ENCODE results near the gene PRDX5.

Gene PRDX5

DNA sequence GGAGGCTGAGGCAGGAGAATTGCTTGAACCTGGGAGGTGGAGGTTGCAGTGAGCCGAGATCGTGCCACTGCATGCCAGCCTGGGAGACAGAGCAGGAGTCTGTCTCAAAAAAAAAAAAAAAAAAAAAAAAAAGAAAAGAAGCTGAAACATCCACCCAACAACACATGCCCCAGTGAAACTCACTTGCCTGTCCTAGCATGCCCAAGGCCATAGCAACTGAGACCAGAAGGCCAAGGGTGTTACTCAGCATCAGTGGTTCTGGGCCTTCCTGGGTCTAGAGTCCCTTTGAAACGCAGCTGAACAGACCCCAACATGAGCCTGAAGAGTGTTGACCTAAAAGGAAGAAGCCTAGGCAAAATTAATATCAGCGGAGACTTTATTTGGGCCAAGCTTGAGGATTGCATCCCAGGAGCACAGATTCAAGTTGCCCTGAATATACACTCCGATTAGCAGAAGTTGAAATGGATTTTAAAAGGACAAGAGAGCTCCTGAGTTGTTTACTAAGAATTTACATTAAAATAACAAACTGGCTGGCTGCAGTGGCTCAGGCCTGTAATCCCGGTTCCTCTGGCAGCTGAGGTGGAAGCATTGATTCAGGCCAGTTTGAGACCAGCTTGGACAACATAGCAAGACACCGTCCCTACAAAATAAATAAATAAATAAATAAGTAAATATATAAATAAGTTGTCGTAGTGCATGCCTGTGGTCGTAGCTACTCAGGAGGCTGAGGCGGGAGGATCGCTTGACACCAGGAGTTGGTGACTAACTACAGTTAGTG, 7.0 kb downstream of the PRDX5 start:
- DNase-seq (ENCODE audit: low read depth in 2 of 2): no peak

DNA sequence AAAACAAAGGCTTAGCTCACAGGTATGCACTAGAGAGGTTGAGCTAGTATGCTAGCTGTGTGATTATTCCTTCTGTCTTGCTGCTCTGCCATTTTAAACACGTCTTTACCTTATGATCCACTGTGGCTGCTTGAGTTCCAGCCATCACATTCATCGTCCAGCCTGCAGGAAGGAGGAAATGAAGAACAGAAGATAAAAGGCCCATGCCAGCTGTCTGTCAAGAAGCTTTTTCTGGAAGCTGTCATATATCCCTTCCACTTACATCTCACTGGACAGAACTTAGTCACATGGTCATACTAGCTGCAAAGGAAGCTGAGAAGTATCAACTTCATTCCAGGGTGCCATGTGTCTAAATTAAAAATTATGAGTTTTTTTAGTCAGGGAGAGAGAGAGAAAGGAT, 9.5 kb downstream of the PRDX5 start:
- DNase-seq (ENCODE audit: low read depth in 2 of 2): no peak

DNA sequence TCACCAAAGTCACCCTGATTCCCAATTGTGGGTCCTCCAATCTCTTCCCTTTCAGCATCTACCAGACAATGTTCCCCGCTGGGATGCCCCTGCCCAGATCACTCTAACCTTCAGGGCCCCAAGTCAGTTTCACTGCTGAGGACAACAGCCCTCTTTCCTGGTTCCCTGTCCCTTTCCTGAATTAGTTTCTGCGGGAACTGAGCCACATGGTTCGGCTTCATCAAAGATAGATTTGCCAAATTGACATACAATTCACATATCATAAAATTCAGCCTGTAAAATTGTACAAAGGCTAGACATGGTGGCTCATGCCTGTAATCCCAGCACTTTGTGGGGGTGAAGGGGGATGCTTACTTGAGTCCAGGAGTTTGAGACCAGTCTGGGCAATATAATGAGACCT, 10.1 kb downstream of the PRDX5 start:
- DNase-seq (ENCODE audit: low read depth in 2 of 2): no peak

DNA sequence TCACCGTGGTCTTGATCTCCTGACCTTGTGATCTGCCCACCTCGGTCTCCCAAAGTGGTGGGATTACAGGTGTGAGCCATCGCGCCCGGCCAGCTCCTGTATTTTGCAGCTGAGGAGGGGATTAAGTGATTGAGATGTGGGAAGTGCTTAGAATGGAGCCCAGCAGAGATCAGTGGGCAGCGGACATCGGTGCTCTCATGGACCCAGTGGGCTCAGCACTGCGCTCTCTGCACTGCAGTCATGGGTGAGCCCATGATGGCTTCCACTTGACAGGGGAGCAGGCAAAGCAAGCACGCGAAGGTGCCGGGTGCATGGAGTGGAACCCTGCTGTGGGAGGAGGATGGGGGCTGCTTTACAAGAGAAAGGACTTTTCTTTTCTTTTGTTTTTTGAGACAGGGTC, 13.0 kb downstream of the PRDX5 start:
- DNase-seq (ENCODE audit: low read depth in 2 of 2): no peak

DNA sequence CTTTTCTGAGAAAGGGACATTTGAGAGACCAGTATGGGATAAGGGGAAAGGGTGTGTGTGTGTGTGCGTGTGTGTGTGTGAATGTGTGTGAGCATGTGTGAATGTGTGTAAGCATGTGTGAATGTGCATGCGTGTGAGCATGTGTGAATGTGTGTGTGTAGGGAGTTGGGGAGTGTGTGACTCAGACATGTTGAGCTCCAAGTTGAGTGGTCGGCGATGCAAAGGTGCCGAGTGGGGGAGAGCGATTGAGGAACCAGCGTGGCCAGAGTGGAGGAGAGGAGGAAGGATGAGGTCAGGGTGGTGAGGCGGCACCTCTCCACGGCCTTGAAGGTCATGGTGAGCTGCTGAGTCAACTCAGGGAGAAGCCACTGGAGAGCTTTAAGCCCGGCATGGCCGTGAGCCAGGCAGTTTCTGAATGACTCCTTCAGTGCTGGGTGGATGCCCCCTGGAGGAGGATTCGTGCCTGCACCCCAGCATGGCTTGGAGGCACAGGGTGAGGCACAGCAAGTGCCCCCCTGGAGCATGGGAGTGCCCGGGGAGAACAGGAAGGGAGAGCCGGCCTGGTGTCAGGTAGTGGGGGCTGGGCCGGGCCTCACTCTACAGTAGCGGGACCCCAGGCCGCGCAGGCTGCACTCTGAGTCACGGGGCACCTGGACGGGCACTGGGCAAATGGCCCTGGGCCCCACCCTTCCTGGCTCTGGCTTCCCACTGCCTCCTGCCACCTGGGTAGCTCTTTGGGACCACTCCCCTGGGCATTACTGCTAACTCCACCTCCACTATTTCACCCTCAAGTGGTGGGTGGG, 13.8 kb downstream of the PRDX5 start:
- peak; percentile 44 to 69 for DNase-seq (ENCODE audit: low read depth in 2 of 2)

DNA sequence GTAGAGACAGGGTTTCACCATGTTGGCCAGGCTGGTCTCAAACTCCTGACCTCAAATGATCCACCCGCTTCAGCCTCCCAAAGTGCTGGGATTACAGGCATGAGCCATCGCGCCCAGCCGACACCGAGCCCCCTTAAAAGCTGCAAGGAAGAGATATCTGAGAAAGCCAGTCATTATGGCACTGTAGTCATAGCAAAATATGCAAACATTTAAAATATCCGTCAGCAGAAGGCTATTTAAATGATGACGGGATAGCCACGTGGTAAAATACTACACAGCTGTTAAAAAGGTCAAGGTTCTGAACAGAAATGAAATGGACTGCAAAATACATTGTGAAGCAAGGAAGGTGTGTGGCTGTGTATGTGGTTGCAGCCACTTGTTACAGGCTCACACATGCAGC, 15.6 kb downstream of the PRDX5 start:
- no peak for DNase-seq (ENCODE audit: low read depth in 2 of 2)

DNA sequence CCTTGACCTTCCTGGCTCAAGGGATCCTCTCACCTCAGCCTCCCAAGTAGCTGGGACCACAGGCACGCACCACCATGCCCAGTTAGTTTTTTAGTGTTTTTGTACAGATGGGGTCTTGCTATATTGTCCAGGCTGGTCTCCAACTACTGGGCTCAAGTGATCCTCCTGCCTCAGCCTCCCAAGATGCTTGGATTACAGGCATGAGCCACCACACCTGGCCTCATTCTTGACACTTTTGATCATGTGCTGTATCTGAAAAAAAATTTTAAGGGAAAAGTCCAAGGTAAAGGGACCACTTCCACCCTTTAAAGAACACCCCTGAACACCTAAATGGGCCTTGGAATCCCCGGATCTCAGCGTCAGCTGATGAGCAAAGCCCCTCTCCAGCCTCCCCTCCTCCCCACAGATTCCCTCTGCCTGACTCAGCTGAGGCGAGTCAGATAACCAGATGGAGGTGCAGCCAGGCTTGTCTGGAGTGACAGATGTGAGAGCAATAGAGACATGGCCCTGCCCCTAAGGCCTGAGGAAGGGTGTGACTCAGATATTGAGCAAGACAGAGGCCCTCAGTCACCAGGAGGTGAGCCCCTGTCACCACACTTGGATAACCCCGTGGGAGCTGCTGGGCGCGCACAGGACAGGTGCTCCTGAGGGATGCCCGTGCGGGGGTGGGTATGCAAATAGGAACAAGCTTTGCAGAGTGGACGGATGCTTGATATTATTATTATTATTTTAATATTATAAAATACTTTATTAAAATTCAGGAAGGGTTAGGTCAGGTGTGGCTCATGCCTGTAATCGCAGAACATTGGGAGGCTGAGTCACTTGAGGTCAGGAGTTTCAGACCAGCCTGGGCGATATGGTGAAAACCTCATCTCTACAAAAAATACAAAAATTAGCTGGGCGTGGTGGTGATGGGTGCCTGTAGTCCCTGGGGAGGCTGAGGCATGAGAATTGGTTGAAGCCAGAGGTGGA, 17.1 kb downstream of the PRDX5 start:
- peak in 1 of 2 experiments; percentile 11 for DNase-seq (ENCODE audit: low read depth in 2 of 2)

DNA sequence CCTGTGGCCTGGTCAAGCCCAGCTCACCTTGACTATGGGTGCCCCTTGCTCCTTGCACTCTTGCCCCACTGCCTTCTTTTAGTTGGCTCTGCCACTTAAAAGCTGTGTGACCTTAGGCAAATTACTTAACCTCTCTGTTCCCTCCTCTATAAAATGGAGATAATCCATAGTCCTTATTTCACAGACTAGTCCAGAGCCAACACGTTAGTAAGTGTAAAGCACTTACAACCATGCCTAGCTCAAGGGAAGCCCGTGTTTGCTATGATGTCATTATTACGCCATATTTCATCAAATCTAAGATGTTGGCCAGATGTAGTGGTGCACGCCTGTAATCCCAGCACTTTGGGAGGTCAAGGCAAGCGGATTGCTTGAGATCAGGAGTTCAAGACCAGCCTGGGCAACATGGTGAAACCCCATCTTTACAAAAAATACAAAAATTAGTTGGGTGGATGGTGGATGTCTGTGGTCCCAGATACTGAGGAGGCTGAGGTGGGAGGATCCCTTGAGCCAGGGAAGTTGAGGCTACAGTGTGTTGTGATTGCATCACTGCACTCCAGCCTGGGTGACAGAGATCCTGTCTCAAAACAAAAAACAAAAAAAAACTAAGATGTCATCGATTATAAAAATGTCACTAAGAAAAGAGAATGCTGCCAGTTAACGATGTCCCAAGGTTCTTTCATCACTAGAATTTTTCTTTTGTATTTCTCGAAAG, 19.8 kb downstream of the PRDX5 start:
- DNase-seq (ENCODE audit: low read depth in 2 of 2): no peak

DNA sequence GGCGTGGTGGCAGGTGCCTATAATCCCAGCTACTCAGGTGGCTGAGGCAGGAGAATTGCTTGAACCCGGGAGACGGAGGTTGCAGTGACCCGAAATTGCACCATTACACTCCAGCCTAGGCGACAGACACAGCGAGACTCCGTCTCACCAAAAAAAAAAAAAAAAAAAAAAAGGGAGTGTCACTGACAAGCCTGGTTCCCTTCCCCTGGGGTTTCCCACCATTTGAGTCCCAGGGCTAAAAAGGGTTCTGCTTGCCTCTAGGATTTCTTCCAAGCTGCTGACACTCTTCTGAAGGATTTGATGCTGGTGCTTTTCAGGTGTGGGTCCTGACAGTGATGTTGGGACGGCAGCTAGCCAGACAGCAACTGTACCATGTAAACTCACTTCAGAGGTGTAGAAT, 20.8 kb downstream of the PRDX5 start:
- DNase-seq (ENCODE audit: low read depth in 2 of 2): no peak

DNA sequence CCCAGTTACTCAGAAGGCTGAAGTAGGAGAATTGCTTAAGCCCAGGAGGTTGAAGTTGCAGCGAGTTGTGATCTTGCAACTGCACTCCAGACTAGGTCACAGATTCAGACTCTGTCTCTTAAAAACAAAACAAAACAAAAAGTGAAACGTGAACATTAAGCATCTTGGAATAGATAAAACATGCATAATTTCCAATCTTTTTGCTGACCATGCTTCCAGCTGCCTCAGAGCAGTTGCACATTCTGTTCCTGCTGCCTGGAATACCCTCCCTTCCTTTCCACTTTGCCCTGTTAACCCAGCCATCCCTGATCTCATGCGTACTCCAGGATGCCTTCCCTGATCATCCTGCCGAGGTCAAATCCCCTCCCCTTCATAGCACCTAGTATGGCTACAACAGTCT, 21.4 kb downstream of the PRDX5 start:
- DNase-seq (ENCODE audit: low read depth in 2 of 2): no peak

DNA sequence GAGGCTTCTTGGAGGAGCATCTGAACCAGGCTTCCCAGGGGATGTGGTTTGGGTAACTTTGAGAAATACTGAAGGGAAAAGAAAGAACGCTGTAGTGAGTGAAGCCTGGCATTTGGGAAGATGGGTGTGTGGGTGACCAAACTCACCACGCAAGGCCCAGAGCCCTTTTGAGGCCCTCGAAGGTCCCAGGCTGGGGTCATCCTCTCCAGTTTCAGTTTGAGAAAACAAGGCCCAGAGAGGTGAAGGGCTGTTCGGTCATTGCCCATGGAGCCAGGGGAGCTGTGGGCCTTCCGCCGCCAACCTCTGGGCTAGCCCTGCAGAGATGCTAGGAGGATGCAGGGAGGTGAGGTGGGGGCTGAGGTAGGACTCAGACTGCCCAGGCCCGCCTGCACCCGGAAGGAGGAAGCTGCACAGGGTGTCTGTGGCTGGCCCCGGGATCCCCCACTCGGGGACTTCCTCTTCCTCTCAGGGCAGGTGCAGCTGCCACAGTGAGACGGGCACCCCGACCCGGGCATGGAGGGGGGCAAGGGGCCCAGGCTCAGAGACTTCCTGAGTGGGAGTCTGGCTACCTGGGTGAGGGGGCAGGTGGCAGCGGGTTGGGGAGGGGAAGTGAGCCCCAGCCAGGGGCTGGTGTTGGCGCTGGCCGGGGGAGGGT, 22.0 kb downstream of the PRDX5 start, which contains the start of gene CCDC88B:
Gene CCDC88B (plus strand): TSS at position 451 of the 655 bp plus-strand sequence. CDS start 63 bp downstream, at position 514.
- peak; percentile 57 to 77 for DNase-seq (ENCODE audit: low read depth in 2 of 2)

DNA sequence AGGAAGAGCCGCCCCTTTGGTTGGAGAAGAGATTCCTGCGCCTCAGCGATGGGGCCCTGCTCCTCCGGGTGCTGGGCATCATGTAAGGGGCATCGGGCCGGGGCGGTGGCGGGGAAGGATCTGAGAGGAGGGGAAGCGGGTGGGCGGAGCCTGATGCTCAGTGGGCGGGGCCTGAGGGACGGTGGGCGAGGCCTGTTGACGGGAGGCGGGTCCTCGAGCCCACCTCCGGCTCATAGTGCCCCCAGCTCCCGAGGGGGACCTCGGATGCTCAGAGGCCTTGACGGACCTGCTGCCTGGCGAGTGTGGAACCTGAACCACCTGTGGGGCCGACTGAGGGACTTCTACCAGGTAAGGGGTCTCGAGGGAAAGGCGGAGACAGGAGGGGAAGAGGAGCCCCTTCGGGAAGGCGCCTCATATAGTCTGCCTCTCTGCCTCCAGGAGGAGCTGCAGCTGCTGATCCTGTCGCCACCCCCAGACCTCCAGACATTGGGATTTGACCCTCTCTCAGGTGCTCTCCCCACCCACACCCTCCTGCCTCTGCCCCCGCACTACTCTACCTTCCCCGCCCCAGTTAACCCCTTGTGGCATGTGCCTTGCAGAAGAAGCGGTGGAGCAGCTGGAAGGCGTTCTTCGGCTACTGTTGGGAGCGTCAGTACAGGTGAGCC, 22.9 kb downstream of the PRDX5 start:
- DNase-seq (ENCODE audit: low read depth in 2 of 2): peak; percentile 56 to 82

DNA sequence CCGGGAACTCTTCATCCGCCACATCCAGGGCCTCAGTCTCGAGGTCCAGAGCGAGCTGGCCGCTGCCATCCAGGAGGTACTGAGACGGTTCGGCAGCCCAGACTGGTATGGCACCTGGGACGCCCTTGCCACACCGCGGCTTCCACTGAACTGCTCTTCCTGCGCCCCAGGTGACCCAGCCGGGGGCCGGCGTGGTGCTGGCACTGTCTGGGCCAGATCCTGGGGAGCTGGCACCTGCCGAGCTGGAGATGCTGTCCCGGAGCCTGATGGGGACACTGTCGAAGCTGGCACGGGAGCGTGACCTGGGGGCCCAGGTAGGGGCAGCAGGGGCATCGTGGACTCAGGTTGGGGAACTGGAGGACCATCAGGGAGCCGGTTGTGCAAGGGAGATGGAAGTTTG, 23.5 kb downstream of the PRDX5 start:
- no peak for DNase-seq (ENCODE audit: low read depth in 2 of 2)

DNA sequence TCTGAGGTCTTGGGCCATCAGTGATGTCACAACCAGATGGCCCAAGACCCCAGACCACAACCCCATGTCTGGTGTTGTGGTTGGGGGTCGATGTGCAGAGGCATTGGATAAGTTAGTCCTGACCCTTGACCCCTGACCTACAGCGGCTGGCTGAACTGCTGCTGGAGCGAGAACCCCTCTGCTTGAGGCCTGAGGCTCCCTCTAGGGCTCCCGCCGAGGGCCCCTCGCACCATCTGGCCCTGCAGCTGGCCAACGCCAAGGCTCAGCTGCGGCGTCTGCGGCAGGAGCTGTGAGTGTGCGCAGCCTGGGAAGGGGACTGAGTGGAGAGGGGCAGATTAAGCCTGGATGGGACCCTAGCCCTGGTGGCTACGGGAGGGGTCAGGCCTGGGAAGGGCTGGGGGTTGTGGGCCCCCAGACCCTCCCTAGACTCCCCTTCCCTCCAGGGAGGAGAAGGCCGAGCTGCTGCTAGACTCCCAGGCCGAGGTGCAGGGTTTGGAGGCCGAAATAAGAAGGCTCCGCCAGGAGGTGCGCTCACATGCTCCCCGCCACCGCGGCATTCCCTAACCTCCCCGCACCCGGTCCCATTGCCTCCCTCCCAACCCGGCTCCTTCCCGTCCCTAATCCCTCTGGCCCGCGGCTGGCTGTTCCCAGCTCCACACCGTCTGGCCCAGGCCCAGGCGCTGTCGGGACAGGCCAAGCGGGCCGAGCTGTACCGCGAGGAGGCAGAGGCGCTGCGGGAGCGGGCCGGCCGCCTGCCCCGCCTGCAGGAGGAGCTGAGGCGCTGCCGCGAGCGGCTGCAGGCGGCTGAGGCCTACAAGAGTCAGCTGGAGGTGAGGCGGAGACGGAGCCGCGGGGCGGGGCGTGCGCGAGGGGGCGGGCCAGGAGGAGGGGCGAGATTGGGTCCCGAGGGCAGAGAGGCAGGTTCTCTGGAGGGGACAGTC, 24.2 kb downstream of the PRDX5 start:
- peak; percentile 81 to 91 for DNase-seq (ENCODE audit: low read depth in 2 of 2)

DNA sequence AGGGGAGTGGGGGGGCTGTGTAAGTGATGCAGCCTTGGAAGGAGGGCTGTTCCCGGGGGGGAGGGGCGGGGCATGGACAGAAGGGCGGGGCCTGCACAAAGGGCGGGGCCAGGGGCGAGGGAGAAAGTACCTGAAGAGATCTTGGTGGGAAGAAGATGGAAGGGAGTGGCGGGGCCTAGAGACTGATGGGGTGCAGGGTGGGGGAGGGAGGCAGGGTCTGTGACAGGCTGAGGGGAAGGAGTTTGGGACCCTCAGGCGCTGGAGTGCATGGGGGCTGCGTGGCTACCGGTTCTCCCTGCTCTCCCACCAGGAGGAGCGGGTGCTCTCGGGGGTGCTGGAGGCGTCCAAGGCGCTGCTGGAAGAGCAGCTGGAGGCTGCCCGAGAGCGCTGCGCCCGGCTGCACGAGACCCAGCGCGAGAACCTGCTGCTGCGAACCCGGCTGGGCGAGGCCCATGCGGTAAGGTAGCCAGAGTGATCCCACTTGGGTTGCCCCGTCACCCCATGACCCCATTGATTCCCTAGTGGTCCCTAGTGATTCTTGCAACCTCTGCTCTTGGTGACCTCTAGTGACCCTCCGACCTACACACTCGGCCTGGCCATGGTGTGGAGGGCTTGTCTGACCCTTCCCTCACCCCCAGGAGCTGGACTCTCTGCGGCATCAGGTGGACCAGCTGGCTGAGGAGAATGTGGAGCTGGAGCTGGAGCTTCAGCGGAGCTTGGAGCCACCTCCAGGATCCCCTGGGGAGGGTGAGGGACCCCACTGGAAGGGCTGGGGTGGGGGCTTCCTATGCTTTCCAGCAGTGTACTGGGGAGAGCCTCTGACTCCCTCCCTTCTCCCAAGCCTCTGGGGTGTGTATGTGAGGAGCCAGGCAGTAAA, 25.2 kb downstream of the PRDX5 start:
- no peak for DNase-seq (ENCODE audit: low read depth in 2 of 2)

DNA sequence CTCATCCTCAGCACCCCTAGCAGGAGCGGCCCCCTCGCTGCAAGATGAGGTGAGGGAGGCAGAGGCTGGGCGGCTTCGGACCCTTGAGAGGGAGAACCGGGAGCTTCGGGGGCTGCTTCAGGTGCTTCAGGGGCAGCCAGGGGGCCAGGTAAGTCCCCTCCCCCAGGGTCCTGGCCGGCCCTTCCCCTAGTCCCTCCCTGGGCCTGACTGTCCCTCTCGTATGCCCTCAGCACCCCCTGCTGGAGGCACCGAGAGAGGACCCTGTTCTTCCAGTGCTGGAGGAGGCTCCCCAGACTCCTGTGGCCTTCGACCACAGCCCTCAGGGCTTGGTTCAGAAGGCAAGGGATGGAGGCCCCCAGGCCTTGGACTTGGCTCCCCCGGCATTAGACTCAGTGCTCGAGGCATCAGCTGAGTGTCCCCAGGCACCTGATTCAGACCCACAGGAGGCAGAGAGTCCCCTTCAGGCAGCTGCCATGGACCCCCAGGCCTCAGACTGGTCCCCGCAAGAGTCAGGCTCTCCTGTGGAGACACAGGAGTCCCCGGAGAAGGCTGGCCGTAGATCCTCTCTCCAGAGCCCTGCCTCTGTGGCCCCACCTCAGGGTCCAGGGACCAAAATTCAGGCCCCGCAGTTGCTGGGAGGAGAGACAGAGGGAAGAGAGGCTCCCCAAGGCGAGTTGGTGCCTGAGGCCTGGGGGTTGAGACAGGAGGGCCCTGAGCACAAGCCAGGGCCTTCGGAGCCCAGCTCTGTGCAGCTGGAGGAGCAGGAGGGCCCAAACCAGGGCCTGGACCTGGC, 26.0 kb downstream of the PRDX5 start:
- DNase-seq (ENCODE audit: low read depth in 2 of 2): no peak

DNA sequence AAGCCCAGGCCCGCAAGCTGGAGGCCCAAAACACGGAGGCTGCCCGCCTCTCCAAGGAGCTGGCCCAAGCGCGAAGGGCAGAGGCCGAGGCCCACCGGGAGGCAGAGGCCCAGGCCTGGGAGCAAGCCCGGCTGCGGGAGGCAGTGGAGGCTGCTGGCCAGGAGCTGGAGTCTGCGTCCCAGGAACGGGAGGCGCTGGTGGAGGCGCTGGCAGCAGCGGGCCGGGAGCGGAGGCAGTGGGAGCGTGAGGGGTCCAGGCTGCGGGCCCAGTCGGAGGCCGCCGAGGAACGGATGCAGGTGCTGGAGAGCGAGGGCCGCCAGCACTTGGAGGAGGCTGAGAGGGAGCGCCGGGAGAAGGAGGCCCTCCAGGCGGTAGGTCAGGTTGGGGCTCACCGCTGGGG, 26.9 kb downstream of the PRDX5 start:
- no peak for DNase-seq (ENCODE audit: low read depth in 2 of 2)

All from stimulated activated CD4-positive, alpha-beta T cell treated with anti-CD3 and anti-CD28 coated beads, Interleukin-12 subunit alpha, Interleukin-12 subunit beta, amount 100 ng/mL, for 24 hours (primary cell).